Activated CD4-positive, alpha-beta memory T cell treated with anti-CD3 and anti-CD28 coated beads for 36 hours (primary cell): Measurements from ENCODE around the gene APP. TPM values are rescaled to one million over a fixed set of nuclear protein-coding genes. Genes with fewer than 3 reads are reported as not detected.

Experiments used
- CTCF ChIA-PET: fragments of 350-600 bp; sonication (Branson Sonifier 250); formaldehyde crosslinking; loops from one replicate; lab custom pipeline; 2021; ENCODE audit warnings: antibody characterized with exemption, inconsistent platforms; lab: Charles Lee
- POLR2A ChIA-PET: fragments of 350-600 bp; sonication (Branson Sonifier 250); formaldehyde crosslinking; loops from one replicate; lab custom pipeline; 2021; ENCODE audit warnings: antibody characterized with exemption; lab: Charles Lee
- DNase-seq: peaks from one replicate; pipeline ENCODE4 v3.0.0-alpha.2; 2020
- H3K27ac Mint-ChIP-seq: one replicate; pipeline ENCODE4 v1.8.0; 2021; ENCODE audit warnings: mixed read lengths
- H3K27me3 Mint-ChIP-seq: one replicate; pipeline ENCODE4 v1.8.0; 2021; ENCODE audit warnings: mixed read lengths
- H3K36me3 Mint-ChIP-seq: one replicate; pipeline ENCODE4 v1.8.0; 2021; ENCODE audit warnings: mixed read lengths
- H3K4me1 Mint-ChIP-seq: one replicate; pipeline ENCODE4 v1.8.0; 2021; ENCODE audit warnings: low read depth, mixed read lengths
- H3K4me3 Mint-ChIP-seq: one replicate; pipeline ENCODE4 v1.8.0; 2021; ENCODE audit warnings: mild to moderate bottlenecking, mixed read lengths
- H3K9me3 Mint-ChIP-seq: one replicate; pipeline ENCODE4 v1.8.0; 2021; ENCODE audit warnings: mixed read lengths
- intact Hi-C: fragments of 100-400 bp; cut with micrococcal nuclease; formaldehyde crosslinking; loops from one replicate; pipeline ENCODE4 v1.15.1; 2023
- total RNA-seq, 2 experiments: library from RNA; stranded (reverse); gene quantifications; one replicate each; pipeline ENCODE4 v1.2.3, GENCODE V29; 2021

APP gene
- total RNA-seq, 2 experiments from 2014 or later, result 46.3 to 47.1 TPM

DNA sequence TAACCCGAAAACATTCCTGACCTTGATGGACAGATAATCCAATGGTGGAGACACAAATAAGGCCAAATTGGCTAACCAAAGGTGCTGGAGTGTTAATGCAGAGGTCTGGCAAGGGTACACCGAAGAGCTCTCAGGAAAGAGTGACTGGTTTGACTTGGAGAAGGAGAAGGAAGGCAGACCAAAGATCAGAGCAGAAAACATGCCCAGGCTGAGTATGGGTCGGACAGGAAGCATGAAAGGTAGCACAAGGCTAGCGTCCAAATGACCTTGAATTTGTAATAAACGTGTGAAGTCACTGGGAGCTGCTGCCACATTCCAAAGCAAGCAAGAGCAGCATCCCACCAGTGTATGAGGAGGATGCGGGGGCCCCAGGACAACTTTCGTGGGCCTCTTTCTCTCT, 45.7 kb downstream of the APP start:
- ChIA-PET CTCF (interaction anchor here (0.5 kb wide), 1 partner anchor 67 kb away, joined by 3 read pairs; no protein-coding TSS in a partner anchor), POLR2A (no interaction called here)
- no peak overlapping the region for H3K27ac Mint-ChIP-seq
- no peak for DNase-seq
- H3K27me3 Mint-ChIP-seq, result no peaks in the 10 kb centered on the region
- intact Hi-C loops, result no loop called here
- no peak overlapping the region for H3K4me3 Mint-ChIP-seq
- H3K4me1 Mint-ChIP-seq, result no peaks in the 10 kb centered on the region
- H3K9me3 Mint-ChIP-seq, result no peaks in the 10 kb centered on the region
- no peaks in the 10 kb centered on the region for H3K36me3 Mint-ChIP-seq

DNA sequence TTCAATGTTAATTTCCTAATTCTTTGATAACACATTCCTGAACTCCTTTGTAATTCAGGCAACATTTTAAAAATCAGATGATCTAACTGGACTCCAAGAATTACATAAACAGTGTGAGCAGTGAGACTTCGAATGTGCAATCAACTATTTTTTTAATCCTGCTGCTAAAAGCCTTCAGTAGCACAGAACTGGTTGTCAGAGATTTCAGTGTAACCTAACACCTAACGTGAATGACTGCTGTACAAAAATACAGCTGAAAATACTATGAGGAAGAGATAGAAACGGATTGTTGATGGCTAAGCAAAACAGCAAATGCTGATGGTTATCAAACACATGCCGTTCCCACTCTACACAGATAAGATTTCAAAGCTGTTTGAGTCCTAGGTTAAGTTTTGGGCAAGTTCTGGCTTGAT, 46.1 kb downstream of the APP start:
- Mint-ChIP-seq H3K36me3 (no peaks in the 10 kb centered on the region), H3K4me1 (peaks cover under 1% of the 10 kb centered on the region), H3K27me3 (no peaks in the 10 kb centered on the region), H3K4me3 (no peak overlapping the region), H3K27ac (no peak overlapping the region), H3K9me3 (no peaks in the 10 kb centered on the region)
- POLR2A ChIA-PET, result no interaction called here
- CTCF ChIA-PET, result interaction anchor here (0.5 kb wide), 1 partner anchor 67 kb away, joined by 3 read pairs; no protein-coding TSS in a partner anchor
- DNase-seq, result no peak
- intact Hi-C loops, result no loop called here

DNA sequence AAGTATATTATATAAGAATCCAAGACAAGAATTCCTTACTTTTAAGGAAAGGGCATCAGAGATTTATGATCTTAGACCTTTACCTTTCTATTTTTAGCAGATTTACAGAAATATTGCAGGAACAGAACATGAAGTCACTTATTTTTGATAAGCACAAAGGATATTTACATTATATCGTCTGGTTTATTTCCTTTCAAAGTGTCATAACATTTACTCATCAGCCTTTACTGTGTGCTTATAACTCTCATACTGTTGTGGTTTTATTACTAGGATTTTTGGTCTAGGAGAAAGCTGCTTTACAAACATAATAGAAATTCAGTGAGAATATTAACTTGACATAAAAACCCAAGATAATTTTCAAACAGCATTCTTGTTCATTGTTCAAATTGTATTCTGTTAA, 47.6 kb downstream of the APP start:
- Mint-ChIP-seq H3K9me3 (no peaks in the 10 kb centered on the region), H3K4me1 (peaks cover 3% of the 10 kb centered on the region), H3K36me3 (no peaks in the 10 kb centered on the region), H3K4me3 (no peak overlapping the region), H3K27me3 (no peaks in the 10 kb centered on the region), H3K27ac (no peak overlapping the region)
- CTCF ChIA-PET, result no interaction called here
- DNase-seq, result no peak
- POLR2A ChIA-PET, result no interaction called here
- intact Hi-C loops, result no loop called here

DNA sequence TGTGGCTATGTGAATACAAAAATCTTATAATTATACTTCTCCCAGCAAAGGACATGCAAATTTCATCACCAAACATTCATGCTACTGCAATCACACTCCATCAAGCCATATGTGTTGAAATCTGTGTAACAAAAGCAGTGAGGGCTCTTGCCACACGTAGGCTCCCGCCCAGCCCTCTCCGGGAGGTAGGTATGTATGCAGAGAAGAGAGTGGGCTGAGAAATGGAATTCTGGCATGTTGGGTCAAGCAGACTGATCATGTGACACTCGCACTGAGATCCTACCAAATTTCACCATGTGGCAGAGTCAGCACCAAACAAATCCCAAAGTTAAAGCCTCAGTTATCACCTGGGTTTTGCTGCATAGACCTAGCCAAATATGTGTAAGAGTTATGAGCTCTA, 49.7 kb downstream of the APP start:
- CTCF ChIA-PET, result no interaction called here
- H3K4me3 Mint-ChIP-seq, result no peak overlapping the region
- H3K4me1 Mint-ChIP-seq, result peaks cover 7% of the 10 kb centered on the region
- no peaks in the 10 kb centered on the region for H3K27me3 Mint-ChIP-seq
- no peak overlapping the region for H3K27ac Mint-ChIP-seq
- intact Hi-C loops, result no loop called here
- H3K36me3 Mint-ChIP-seq, result no peaks in the 10 kb centered on the region
- H3K9me3 Mint-ChIP-seq, result no peaks in the 10 kb centered on the region
- no peak for DNase-seq
- POLR2A ChIA-PET, result no interaction called here

DNA sequence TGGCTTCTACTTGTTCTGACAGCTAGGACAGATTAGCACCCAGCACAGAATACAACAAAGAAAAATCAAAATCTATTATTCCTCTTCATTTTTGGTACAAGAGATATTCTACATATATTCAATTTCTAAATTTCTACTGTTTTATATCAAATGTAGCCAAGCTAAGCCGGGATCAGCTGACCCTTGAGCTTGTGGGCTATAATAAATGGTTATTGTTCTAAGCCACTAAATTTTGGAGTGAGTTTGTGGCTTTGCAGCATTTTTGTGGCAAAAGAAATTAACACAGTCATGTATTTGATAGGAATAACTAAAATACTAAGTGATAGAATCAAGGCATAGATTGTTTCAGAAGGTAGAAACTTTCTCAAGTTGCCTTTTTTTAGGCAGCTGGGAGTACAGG, 50.7 kb downstream of the APP start:
- Mint-ChIP-seq H3K4me1 (peaks cover 7% of the 10 kb centered on the region), H3K27ac (no peak overlapping the region), H3K36me3 (no peaks in the 10 kb centered on the region), H3K4me3 (no peak overlapping the region), H3K9me3 (no peaks in the 10 kb centered on the region), H3K27me3 (no peaks in the 10 kb centered on the region)
- ChIA-PET CTCF (no interaction called here), POLR2A (no interaction called here)
- intact Hi-C loops, result no loop called here
- no peak for DNase-seq

DNA sequence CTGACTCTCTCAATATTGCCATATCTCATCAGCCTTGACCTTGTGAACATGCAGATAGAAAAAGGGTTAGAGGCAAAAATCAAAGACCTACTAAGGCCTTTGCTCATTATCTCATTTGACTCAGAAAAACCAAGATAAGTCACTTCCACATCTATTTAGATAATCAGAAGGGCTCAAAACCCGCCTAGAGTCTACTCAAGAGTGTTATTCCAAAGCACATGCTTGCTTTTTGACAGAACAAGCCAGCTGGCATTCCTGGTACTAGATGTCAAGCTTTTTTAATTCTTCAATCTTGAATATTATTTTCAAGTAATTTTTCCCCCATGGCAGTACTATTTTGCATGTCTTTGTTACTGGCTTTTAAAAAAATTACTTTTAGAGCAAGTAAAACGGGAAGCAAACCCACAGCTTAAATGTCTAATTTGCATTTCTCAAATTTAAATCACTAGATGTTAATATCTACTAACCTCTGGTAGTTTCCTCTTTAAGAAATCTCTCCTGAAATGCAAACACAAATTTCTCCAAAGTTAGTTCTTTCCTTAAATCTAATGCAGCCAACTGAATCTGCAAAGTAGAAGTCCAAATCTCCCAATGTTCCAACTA, 51.5 kb downstream of the APP start:
- H3K36me3 Mint-ChIP-seq, result no peaks in the 10 kb centered on the region
- peaks cover 7% of the 10 kb centered on the region for H3K4me1 Mint-ChIP-seq
- ChIA-PET CTCF (no interaction called here), POLR2A (no interaction called here)
- no peak overlapping the region for H3K4me3 Mint-ChIP-seq
- DNase-seq, result no peak
- H3K27me3 Mint-ChIP-seq, result no peaks in the 10 kb centered on the region
- intact Hi-C loops, result no loop called here
- no peak overlapping the region for H3K27ac Mint-ChIP-seq
- H3K9me3 Mint-ChIP-seq, result no peaks in the 10 kb centered on the region

DNA sequence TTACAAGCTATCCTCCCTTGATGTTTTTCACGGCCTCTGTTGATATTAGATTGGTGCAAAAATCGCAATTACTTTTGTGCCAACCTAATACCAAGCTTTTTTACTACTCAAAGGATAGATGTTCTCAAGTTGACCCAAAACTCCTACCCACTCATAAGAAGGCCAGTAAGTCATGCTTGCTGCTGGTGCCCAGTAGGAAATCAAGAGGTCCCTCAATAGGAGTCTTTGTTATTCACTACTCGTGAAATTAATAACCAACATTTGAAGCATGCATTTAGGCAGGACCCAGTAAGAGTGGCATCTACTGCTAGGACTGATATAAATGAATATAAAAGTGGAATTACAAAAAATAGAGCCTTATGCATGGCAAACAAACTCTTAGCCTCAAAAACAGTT, 52.6 kb downstream of the APP start:
- Mint-ChIP-seq H3K27me3 (no peaks in the 10 kb centered on the region), H3K27ac (no peak overlapping the region), H3K4me1 (peaks cover 8% of the 10 kb centered on the region), H3K9me3 (no peaks in the 10 kb centered on the region), H3K36me3 (no peaks in the 10 kb centered on the region), H3K4me3 (no peak overlapping the region)
- intact Hi-C loops, result no loop called here
- ChIA-PET POLR2A (no interaction called here), CTCF (no interaction called here)
- DNase-seq, result no peak

DNA sequence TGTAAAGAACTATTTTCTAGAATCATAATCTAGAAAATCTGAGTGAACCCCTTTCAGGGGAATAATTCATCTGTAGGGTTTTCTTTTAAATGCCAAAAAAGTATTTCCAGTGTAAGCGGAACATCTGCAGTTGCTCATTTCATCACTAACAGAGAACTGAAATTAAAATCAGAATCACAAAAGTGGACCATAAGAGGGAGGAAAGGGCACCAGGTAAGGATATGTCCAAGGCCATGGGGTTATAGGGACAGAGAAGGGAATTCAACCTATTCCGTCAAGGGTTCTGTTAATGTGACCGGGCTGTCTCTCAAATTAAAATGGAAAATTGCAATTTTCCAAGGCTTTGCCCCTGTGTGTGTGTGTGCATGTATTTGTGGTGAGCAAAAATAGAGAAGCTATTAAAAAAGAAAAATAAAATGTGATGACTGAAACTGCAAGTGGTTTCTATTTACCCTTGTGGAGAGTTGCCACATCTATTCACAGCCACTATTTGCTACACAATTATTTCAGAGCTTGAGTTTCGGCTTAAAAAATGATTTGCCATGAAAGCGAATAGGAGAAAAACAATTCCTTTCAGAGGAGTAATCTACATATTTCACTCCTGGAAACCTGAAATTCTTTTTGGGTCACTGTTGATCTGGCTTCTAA, 53.1 kb downstream of the APP start:
- CTCF ChIA-PET, result interaction anchor here (0.9 kb wide), 2 partner anchors 10 to 15 kb away, joined by 3 read pairs; no protein-coding TSS in a partner anchor
- H3K36me3 Mint-ChIP-seq, result no peaks in the 10 kb centered on the region
- DNase-seq, result no peak
- no peaks in the 10 kb centered on the region for H3K27me3 Mint-ChIP-seq
- no peak overlapping the region for H3K4me3 Mint-ChIP-seq
- H3K27ac Mint-ChIP-seq, result no peak overlapping the region
- POLR2A ChIA-PET, result no interaction called here
- H3K9me3 Mint-ChIP-seq, result no peaks in the 10 kb centered on the region
- intact Hi-C loops, result no loop called here
- peaks cover 13% of the 10 kb centered on the region for H3K4me1 Mint-ChIP-seq

DNA sequence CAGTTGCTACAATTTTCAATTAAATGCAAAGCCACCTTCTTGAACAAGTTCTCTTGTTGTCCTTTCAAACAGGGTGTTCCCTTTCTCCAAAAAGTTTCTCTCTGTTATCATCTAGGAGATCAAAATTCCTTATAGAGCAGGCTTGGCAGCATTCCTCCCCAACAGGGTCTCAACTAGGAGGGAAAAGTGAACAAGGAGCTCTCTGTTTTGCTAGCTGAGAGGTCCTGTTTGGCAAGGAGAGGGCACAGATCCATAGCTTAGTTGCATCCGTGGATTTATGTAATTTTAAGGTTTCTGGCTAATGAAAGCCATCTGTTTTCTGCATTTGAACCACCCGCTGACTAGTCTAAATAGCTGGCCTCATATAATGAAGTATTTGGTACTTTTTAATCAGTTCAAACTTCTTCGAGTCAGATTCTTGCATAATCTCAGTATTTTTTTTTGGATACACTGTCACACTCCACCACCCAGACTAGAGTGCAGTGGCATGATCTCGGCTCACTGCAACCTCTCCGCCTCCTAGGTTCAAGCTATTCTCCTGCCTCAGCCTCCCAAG, 54.0 kb downstream of the APP start:
- intact Hi-C loops, result no loop called here

DNA sequence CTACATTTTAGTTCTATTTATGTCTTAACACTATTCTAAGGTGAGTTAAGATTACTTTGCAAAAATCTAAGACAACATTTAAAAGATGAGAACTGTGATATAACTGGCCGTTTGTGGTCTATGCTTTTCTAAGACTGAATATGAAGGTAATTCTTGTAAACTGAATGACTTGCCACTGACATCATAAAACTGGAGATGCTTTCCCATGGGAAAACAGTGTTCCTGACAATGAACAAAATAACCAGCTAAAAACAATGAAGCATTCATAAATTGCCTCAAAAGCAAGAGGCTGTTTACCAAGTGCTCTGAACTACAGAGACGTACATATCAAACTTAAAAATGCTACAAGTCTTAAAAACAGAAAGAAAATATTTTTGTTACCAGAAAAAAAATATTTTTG, 54.7 kb downstream of the APP start:
- Mint-ChIP-seq H3K9me3 (no peaks in the 10 kb centered on the region), H3K4me1 (peaks cover 20% of the 10 kb centered on the region), H3K36me3 (peaks cover 4% of the 10 kb centered on the region), H3K27me3 (no peaks in the 10 kb centered on the region), H3K4me3 (no peak overlapping the region), H3K27ac (no peak overlapping the region)
- ChIA-PET CTCF (no interaction called here), POLR2A (no interaction called here)
- no peak for DNase-seq
- intact Hi-C loops, result no loop called here

More for the DNA sequence above, 54.0 kb downstream of the APP start:
- Mint-ChIP-seq H3K9me3 (no peaks in the 10 kb centered on the region), H3K4me1 (peaks cover 20% of the 10 kb centered on the region), H3K36me3 (no peaks in the 10 kb centered on the region), H3K27me3 (no peaks in the 10 kb centered on the region), H3K27ac (no peak overlapping the region), H3K4me3 (no peak overlapping the region)
- POLR2A ChIA-PET, result no interaction called here
- no peak for DNase-seq
- CTCF ChIA-PET, result interaction anchor here (0.6 to 0.9 kb wide), 3 partner anchors 9 to 27 kb away, joined by 3 read pairs; no protein-coding TSS in a partner anchor

DNA sequence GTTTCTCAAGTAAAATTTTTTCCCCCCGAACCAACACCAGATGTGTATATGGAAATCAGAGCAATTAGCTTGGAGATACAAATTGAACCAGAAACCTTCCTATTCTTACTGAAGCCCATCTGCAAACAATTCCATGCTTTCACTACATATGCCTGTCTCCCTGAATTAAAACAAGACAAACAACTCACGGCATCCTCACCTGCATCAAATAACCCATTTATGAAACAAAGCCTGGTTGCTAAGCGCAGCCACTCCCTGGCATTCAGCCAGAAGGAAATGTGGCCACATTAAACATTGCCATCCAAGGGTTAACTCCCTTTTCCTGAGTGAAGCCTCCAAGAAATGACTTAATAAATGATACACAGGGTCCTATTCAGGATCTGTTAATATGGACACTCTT, 55.3 kb downstream of the APP start:
- no peaks in the 10 kb centered on the region for H3K27me3 Mint-ChIP-seq
- CTCF ChIA-PET, result no interaction called here
- H3K27ac Mint-ChIP-seq, result no peak overlapping the region
- H3K36me3 Mint-ChIP-seq, result peaks cover 5% of the 10 kb centered on the region
- no peaks in the 10 kb centered on the region for H3K9me3 Mint-ChIP-seq
- intact Hi-C loops, result no loop called here
- H3K4me1 Mint-ChIP-seq, result peaks cover 20% of the 10 kb centered on the region
- POLR2A ChIA-PET, result no interaction called here
- no peak overlapping the region for H3K4me3 Mint-ChIP-seq
- no peak for DNase-seq

DNA sequence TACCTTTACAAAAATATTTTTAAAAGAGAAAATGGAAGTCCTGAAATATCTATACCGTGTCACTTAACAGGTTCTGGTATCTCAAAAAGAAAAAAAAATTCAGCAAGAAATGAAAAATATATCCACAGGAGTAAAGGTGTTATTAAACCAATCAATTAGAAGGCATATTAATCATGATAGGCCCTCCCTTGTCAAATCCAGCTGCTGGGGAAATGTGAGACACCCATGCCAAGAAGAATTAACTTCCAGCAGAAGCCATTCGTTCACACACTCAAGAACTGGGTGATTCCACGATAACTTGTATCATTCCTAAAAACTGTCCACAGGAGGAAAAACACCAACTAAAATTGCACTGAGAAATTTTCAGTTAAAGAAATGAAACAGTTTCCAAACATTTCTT, 57.6 kb downstream of the APP start:
- Mint-ChIP-seq H3K4me1 (peaks cover 17% of the 10 kb centered on the region), H3K4me3 (no peak overlapping the region), H3K9me3 (no peaks in the 10 kb centered on the region), H3K36me3 (peaks cover 17% of the 10 kb centered on the region), H3K27ac (no peak overlapping the region), H3K27me3 (no peaks in the 10 kb centered on the region)
- intact Hi-C loops, result no loop called here
- POLR2A ChIA-PET, result no interaction called here
- CTCF ChIA-PET, result no interaction called here
- no peak for DNase-seq
